ENCODE measurements around the gene IL20.

The IL20 gene

DNA sequence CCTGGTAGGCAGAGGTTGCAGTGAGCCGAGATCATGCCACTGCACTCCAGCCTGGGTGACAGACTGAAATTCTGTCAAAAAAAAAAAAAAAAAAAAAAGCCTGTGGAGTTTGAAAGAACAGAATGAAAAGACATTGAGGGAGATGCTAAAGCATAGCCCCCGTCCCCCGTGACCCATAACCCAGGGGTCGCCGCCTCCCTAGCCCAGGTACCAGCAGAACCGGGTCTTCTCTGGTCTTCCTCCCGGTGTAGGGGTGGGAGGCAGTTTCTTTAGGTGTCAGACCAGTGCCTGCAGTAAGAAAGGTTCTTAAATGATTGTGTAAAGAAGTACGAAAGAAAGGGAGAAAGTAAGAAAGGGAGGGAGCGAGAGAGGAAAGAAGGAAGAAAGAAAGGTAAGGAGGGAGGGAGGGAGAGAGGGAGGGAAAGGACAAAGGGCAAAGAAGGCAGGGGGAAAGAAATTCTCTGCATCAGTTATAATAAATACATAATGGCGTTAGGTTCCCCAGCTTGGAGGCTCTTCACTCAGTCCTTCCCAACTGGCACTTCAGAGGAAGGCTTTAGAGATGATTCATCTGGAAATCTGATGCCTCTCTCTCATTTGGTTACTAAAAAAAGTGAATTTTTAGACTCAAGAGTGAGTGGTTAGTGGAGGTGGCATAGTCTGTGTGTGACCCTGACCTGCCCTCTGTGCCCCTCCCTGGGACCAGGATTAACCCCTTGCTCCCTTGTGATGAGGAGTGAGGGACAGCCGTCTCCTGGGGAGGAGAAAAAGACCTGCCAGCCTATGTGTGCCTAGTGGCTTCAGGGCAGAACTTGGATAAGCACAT is 32.9 kb downstream of the IL20 start:
- Histone ChIP-seq H3K36me3 (ENCODE audit: control insufficient read depth in 5 of 5, insufficient read depth in 5 of 5, low read length in 5 of 5) (no peaks in the 10 kb centered on the region), H3K27me3 (ENCODE audit: control insufficient read depth in 5 of 5, insufficient read depth in 4 of 5, low read length in 5 of 5) (peaks cover 0 to 5% (median 0%) of the 10 kb centered on the region in 5 donors), H3K27ac (ENCODE audit: low read depth, low read length) (no peak overlapping the region), H3K4me3 (ENCODE audit: low read depth in 1 of 5, low read length in 5 of 5) (no peak overlapping the region), H3K4me1 (ENCODE audit: control insufficient read depth in 5 of 5, insufficient read depth in 5 of 5, low read length in 5 of 5) (peaks cover 0 to 8% (median 0%) of the 10 kb centered on the region in 5 donors), H3K9ac (ENCODE audit: low read length in 5 of 5) (no peak overlapping the region), H3K9me3 (ENCODE audit: control insufficient read depth in 5 of 5, low read length in 5 of 5) (no peaks in the 10 kb centered on the region)

DNA sequence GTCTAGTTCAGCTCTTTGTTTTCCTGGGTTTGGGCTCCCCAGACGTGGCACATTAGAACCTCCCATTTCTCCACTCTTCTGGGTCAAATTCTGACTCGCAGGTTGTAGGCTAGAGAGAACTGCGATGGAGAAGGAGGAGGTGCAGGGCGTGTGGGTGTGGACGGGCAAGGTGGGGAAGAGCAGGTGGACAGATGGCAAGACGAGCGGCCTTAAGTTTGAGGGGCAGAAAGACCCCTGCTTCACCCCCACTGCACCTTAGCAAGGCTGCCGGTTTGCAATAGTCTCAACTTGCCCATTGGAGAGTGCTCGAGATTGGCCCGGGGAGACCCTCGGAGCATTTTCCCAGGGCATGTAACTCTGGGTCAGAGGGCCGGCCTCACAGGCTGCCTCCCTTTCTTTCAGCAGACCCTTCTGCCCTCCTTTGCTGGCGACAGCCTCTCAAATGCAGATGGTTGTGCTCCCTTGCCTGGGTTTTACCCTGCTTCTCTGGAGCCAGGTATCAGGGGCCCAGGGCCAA is 33.5 kb downstream of the IL20 start:
- H3K4me1 ChIP-seq (ENCODE audit: control insufficient read depth in 5 of 5, insufficient read depth in 5 of 5, low read length in 5 of 5): peaks cover 0 to 8% (median 0%) of the 10 kb centered on the region in 5 donors
- H3K27ac ChIP-seq (ENCODE audit: low read depth, low read length): no peak overlapping the region

DNA sequence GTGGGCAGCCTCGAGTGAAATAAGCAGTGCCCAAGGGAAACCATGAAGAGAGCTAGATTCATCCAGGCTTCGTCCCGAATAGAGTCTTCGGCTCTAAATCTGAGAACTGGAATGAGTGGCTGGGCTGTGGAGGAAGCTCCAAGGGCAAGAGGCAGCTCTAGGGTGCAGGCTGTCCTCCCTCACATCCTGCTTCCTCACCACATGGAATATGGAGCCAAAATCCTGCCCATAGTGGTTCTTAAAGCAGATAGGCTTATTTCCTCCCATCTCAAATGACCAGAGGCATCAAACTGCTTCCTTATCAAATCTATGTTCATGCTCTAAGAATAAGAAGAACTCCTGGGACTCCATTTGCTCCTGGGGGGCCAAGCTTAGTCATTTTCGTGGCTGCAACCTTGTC is 34.3 kb downstream of the IL20 start:
- Histone ChIP-seq H3K9me3 (ENCODE audit: control insufficient read depth in 5 of 5, low read length in 5 of 5) (no peaks in the 10 kb centered on the region), H3K9ac (ENCODE audit: low read length in 5 of 5) (no peak overlapping the region), H3K27ac (ENCODE audit: low read depth, low read length) (no peak overlapping the region), H3K4me1 (ENCODE audit: control insufficient read depth in 5 of 5, insufficient read depth in 5 of 5, low read length in 5 of 5) (peaks cover 0 to 8% (median 0%) of the 10 kb centered on the region in 5 donors), H3K4me3 (ENCODE audit: low read depth in 1 of 5, low read length in 5 of 5) (no peak overlapping the region), H3K36me3 (ENCODE audit: control insufficient read depth in 5 of 5, insufficient read depth in 5 of 5, low read length in 5 of 5) (no peaks in the 10 kb centered on the region), H3K27me3 (ENCODE audit: control insufficient read depth in 5 of 5, insufficient read depth in 4 of 5, low read length in 5 of 5) (peaks cover 0 to 5% (median 0%) of the 10 kb centered on the region in 5 donors)

More for the DNA sequence above, 33.5 kb downstream of the IL20 start:
- H3K9me3 ChIP-seq (ENCODE audit: control insufficient read depth in 5 of 5, low read length in 5 of 5): no peaks in the 10 kb centered on the region
- no peaks in the 10 kb centered on the region for H3K36me3 ChIP-seq (ENCODE audit: control insufficient read depth in 5 of 5, insufficient read depth in 5 of 5, low read length in 5 of 5)
- no peak overlapping the region for H3K4me3 ChIP-seq (ENCODE audit: low read depth in 1 of 5, low read length in 5 of 5)
- no peak overlapping the region for H3K9ac ChIP-seq (ENCODE audit: low read length in 5 of 5)
- H3K27me3 ChIP-seq (ENCODE audit: control insufficient read depth in 5 of 5, insufficient read depth in 4 of 5, low read length in 5 of 5): peaks cover 0 to 5% (median 0%) of the 10 kb centered on the region in 5 donors

DNA sequence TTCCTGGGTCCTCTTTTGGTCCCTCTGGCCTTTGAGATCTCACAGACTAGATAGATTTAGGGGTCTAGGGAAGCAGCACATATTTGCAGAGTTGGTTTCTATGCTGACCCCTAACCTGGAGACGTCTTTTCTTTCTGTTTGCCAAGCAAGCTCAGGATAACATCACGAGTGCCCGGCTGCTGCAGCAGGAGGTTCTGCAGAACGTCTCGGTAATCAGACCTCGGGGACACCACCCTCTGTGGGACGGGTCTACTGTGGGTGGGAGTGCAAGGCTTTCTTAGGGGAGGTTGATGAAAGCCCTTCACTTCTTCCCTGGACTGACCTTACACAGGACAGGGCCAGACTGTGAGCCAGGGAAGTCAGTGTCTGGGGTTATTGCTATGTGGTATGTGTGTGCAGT is 34.7 kb downstream of the IL20 start:
- H3K9me3 ChIP-seq (ENCODE audit: control insufficient read depth in 5 of 5, low read length in 5 of 5): no peaks in the 10 kb centered on the region

DNA sequence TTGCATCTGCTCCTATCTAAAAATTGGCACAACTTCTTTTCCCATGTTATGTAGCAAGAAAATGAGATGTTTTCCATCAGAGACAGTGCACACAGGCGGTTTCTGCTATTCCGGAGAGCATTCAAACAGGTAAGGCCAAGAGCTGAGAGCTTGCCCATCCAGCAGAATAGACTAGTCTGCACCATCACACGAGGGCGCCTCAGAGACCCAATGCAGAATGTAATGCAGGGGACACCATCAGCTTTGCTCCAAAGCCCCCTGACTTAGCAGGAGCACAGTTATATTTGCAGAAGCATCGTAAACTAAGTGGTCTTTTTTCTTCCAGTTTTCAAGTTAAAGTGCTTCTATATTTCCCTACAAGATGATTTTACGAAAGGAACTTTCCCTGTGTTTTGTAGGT is 36.5 kb downstream of the IL20 start:
- H3K4me3 ChIP-seq (ENCODE audit: low read depth in 1 of 5, low read length in 5 of 5): no peak overlapping the region
- no peaks in the 10 kb centered on the region for H3K9me3 ChIP-seq (ENCODE audit: control insufficient read depth in 5 of 5, low read length in 5 of 5)
- H3K27me3 ChIP-seq (ENCODE audit: control insufficient read depth in 5 of 5, insufficient read depth in 4 of 5, low read length in 5 of 5): peaks cover 0 to 5% (median 0%) of the 10 kb centered on the region in 5 donors
- H3K36me3 ChIP-seq (ENCODE audit: control insufficient read depth in 5 of 5, insufficient read depth in 5 of 5, low read length in 5 of 5): no peaks in the 10 kb centered on the region
- no peak overlapping the region for H3K27ac ChIP-seq (ENCODE audit: low read depth, low read length)
- no peak overlapping the region for H3K9ac ChIP-seq (ENCODE audit: low read length in 5 of 5)
- peaks cover 0 to 3% (median 0%) of the 10 kb centered on the region in 5 donors for H3K4me1 ChIP-seq (ENCODE audit: control insufficient read depth in 5 of 5, insufficient read depth in 5 of 5, low read length in 5 of 5)

More for the DNA sequence above, 34.7 kb downstream of the IL20 start:
- Histone ChIP-seq H3K27ac (ENCODE audit: low read depth, low read length) (no peak overlapping the region), H3K4me3 (ENCODE audit: low read depth in 1 of 5, low read length in 5 of 5) (no peak overlapping the region), H3K4me1 (ENCODE audit: control insufficient read depth in 5 of 5, insufficient read depth in 5 of 5, low read length in 5 of 5) (peaks cover 0 to 8% (median 0%) of the 10 kb centered on the region in 5 donors), H3K36me3 (ENCODE audit: control insufficient read depth in 5 of 5, insufficient read depth in 5 of 5, low read length in 5 of 5) (no peaks in the 10 kb centered on the region), H3K27me3 (ENCODE audit: control insufficient read depth in 5 of 5, insufficient read depth in 4 of 5, low read length in 5 of 5) (peaks cover 0 to 5% (median 0%) of the 10 kb centered on the region in 5 donors), H3K9ac (ENCODE audit: low read length in 5 of 5) (no peak overlapping the region)

DNA sequence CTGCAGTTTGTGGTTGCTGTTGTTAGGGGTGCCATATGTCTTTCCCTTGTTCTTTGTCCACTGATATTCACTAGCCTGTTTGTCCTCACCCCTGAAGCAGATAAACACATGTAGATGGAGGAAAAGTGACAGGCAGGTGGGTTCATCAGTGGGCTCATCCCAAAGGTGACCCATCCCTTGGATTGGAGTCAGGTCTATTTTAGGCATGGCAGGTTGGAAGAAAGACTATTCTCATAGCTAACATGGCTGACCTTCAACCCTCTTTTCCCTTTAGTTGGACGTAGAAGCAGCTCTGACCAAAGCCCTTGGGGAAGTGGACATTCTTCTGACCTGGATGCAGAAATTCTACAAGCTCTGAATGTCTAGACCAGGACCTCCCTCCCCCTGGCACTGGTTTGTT is 37.3 kb downstream of the IL20 start:
- H3K9ac ChIP-seq (ENCODE audit: low read length in 5 of 5): no peak overlapping the region
- H3K27me3 ChIP-seq (ENCODE audit: control insufficient read depth in 5 of 5, insufficient read depth in 4 of 5, low read length in 5 of 5): peaks cover 0 to 4% (median 0%) of the 10 kb centered on the region in 5 donors
- H3K27ac ChIP-seq (ENCODE audit: low read depth, low read length): no peak overlapping the region
- peaks cover 0 to 10% (median 0%) of the 10 kb centered on the region in 5 donors for H3K4me1 ChIP-seq (ENCODE audit: control insufficient read depth in 5 of 5, insufficient read depth in 5 of 5, low read length in 5 of 5)
- no peaks in the 10 kb centered on the region for H3K36me3 ChIP-seq (ENCODE audit: control insufficient read depth in 5 of 5, insufficient read depth in 5 of 5, low read length in 5 of 5)
- no peaks in the 10 kb centered on the region for H3K9me3 ChIP-seq (ENCODE audit: control insufficient read depth in 5 of 5, low read length in 5 of 5)
- H3K4me3 ChIP-seq (ENCODE audit: low read depth in 1 of 5, low read length in 5 of 5): no peak overlapping the region

DNA sequence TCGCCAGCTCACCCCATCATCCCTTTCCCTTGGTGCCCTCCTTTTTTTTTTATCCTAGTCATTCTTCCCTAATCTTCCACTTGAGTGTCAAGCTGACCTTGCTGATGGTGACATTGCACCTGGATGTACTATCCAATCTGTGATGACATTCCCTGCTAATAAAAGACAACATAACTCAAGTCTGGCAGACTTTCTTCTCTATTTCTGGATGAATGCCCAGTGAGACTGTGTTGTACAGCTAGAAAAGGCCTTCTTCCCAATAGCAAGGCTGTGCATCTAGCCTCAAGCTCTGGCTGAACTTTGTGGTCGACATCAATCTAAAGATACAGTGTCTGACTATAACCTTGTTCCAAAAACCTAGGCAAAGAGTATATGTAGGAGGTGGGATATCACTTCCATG is 38.3 kb downstream of the IL20 start:
- peaks cover 0 to 10% (median 0%) of the 10 kb centered on the region in 5 donors for H3K4me1 ChIP-seq (ENCODE audit: control insufficient read depth in 5 of 5, insufficient read depth in 5 of 5, low read length in 5 of 5)
- no peak overlapping the region for H3K27ac ChIP-seq (ENCODE audit: low read depth, low read length)
- H3K36me3 ChIP-seq (ENCODE audit: control insufficient read depth in 5 of 5, insufficient read depth in 5 of 5, low read length in 5 of 5): no peaks in the 10 kb centered on the region
- H3K27me3 ChIP-seq (ENCODE audit: control insufficient read depth in 5 of 5, insufficient read depth in 4 of 5, low read length in 5 of 5): peaks cover 0 to 4% (median 0%) of the 10 kb centered on the region in 5 donors
- no peak overlapping the region for H3K9ac ChIP-seq (ENCODE audit: low read length in 5 of 5)
- H3K4me3 ChIP-seq (ENCODE audit: low read depth in 1 of 5, low read length in 5 of 5): no peak overlapping the region
- H3K9me3 ChIP-seq (ENCODE audit: control insufficient read depth in 5 of 5, low read length in 5 of 5): no peaks in the 10 kb centered on the region

DNA sequence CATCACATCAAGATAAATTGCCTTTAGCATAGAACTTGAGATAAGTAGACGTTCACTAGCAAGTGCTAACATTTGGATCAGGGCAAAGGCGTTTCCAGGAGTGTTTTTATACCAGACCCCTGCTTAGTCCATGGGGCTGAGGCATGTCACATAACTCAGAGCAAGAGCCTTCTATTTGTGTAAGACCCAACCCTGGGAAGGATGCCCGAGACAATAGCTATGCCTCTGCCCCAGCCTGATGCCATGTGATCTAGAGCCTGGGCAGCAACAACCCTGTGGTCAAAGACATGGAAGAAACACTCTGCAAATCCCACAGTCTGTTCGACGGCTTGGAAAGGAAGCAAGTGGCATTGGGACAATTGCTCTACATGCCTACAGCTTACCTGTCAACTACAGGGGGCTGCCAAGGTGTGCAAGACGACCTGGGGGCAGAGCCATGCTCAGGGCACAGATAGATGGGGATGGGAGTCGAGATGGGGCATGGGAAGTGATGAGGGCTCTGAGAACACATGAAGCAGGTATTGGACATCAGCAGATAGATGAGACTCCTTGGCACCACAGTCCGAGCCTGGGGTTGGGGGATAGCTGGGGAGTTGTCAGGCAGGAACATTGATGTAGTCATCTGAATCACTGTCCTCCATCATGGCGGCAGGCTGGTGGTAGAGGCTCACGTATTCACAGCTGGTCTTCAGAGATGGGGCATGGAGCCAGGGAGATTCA is 39.2 kb downstream of the IL20 start:
- H3K27me3 ChIP-seq (ENCODE audit: control insufficient read depth in 5 of 5, insufficient read depth in 4 of 5, low read length in 5 of 5): peaks cover 0 to 8% (median 0%) of the 10 kb centered on the region in 5 donors
- no peaks in the 10 kb centered on the region for H3K36me3 ChIP-seq (ENCODE audit: control insufficient read depth in 5 of 5, insufficient read depth in 5 of 5, low read length in 5 of 5)
- H3K9ac ChIP-seq (ENCODE audit: low read length in 5 of 5): no peak overlapping the region
- no peak overlapping the region for H3K27ac ChIP-seq (ENCODE audit: low read depth, low read length)
- H3K4me3 ChIP-seq (ENCODE audit: low read depth in 1 of 5, low read length in 5 of 5): no peak overlapping the region
- peaks cover 0 to 17% (median 6%) of the 10 kb centered on the region in 5 donors for H3K4me1 ChIP-seq (ENCODE audit: control insufficient read depth in 5 of 5, insufficient read depth in 5 of 5, low read length in 5 of 5)
- H3K9me3 ChIP-seq (ENCODE audit: control insufficient read depth in 5 of 5, low read length in 5 of 5): no peaks in the 10 kb centered on the region

DNA sequence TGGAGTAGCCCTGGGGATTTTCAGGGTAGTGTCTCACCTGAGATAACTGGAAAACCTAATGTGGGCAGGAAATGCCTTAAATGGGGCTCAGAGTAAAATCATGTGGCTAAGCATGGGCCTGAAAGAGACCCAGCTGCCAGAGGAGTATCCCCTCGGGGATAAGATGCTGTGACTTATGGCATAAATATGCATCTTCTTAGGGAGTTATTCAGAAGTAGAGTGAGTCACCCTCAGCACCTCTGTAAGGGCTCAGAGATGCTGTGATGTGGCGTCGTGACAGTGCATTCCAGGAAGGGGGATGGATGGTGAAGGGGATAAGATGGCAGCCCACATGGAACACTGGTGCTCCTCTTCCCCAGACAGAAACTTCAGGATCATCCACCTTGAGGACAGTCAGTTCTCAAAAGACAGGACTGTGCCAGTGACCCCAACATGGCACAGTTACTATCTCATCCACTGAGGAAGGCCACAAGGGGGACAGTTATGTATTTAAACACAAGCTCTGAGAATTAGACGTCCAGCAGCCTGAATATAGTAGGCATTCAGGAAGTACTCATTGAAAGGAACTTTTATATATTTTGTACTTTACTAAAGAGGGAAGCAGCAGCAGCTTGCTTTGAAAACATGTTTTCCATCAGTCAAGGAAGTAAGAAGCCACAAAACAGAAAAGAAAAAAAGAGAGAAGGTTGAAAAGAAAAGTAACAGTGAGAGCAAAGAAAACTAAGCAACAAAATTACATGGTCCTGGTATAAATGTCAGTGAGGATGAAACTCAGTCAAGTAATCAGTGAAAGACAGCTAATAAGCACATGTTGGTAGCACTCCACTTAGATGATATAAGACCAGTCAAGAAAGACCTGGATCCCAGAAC is 40.1 kb downstream of the IL20 start:
- Histone ChIP-seq H3K4me3 (ENCODE audit: low read depth in 1 of 5, low read length in 5 of 5) (no peak overlapping the region), H3K9me3 (ENCODE audit: control insufficient read depth in 5 of 5, low read length in 5 of 5) (no peaks in the 10 kb centered on the region), H3K27me3 (ENCODE audit: control insufficient read depth in 5 of 5, insufficient read depth in 4 of 5, low read length in 5 of 5) (peaks cover 0 to 17% (median 6%) of the 10 kb centered on the region in 5 donors), H3K27ac (ENCODE audit: low read depth, low read length) (no peak overlapping the region), H3K36me3 (ENCODE audit: control insufficient read depth in 5 of 5, insufficient read depth in 5 of 5, low read length in 5 of 5) (no peaks in the 10 kb centered on the region), H3K4me1 (ENCODE audit: control insufficient read depth in 5 of 5, insufficient read depth in 5 of 5, low read length in 5 of 5) (peaks cover 0 to 23% (median 11%) of the 10 kb centered on the region in 5 donors), H3K9ac (ENCODE audit: low read length in 5 of 5) (no peak overlapping the region)

Measured in subcutaneous abdominal adipose tissue (tissue), 5 donors.